Fibroblast of skin of back (primary cell): ENCODE results near the gene TNFAIP8L1.

ENCODE experiments used
- DNase-seq: peaks from one replicate; pipeline ENCODE4 v3.0.0-alpha.2; 2013

The TNFAIP8L1 gene

GRCh38 chr19:4613254-4613751, 26.0 kb upstream of the TNFAIP8L1 start:
- no peak for DNase-seq

GRCh38 chr19:4618019-4618418, 21.3 kb upstream of the TNFAIP8L1 start:
- DNase-seq: no peak

GRCh38 chr19:4619668-4620294, 19.5 kb upstream of the TNFAIP8L1 start:
- DNase-seq: no peak

DNA sequence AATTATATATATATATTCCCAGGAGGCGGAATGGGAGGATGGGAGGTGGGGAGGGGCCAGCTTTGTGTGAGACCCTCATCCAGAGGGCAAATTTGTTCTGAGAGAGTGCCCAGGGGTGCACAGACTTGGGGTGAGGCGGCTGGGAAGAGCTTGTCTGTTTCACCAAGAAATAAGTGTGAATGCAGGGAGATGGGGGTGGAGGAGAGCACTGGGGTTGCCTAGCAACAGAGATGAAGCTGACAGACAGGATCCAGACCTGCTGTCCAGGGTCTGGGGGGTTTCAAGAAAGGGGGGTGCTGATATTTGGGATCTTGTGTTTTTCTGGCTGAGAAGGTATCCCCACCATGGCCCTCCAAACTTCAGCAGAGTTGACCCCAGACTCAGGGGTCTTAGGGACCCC, 18.6 kb upstream of the TNFAIP8L1 start:
- DNase-seq: no peak

- no peak for DNase-seq
Measured at GRCh38 chr19:4622695-4623421, 16.5 kb upstream of the TNFAIP8L1 start.

DNA sequence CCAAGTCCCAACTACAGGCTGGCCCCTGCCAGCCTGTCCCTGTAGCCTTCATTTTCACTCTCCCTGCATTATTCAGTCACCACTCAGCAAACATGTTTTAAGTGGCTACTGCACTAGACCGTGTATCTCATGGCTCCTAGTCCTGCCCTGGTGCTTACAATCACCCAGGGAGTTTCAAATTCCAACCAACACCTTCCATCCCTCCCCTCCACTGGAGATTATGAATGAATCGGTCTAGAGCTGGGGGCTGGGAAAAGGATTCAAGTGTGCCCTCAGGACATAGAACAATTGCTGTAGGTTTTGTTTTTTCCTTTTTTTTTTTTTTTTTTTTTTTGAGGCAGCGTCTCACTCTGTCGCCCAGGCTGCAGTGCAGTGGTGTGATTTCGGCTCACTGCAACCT, 15.0 kb upstream of the TNFAIP8L1 start:
- no peak for DNase-seq

GRCh38 chr19:4624733-4625362, 14.5 kb upstream of the TNFAIP8L1 start:
- no peak for DNase-seq

- DNase-seq: peak; percentile 68
Measured at GRCh38 chr19:4633140-4633967, 6.0 kb upstream of the TNFAIP8L1 start.

GRCh38 chr19:4635754-4636116, 3.6 kb upstream of the TNFAIP8L1 start:
- no peak for DNase-seq

DNA sequence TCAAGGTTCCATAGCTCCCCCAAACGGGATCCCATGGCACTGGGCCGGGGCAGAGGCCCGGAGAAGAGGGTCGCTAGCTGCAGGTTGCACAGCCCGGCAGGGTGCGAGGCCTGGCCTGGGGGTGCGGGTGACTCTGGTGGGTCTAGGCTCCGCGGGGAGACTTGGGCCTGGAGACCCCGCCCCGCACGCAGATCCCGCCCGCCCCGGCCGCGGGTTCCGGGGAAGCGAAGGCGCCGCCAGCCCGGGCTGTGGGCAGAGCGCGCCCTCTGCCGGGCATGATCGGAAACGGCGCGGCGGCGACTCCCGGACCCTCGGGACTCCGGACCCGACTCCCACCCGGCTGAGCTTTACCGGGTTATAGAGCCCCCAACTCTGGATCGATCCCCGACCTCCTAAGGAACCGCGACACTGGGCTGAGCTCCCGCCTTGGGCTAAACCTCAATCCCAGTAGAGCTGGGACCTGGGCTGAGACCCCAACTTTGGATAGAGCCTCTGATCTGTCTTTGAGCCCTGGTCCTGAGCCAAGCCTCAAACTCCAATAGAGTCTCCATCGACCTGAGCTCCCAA, 3.1 kb upstream of the TNFAIP8L1 start:
- DNase-seq: peak; percentile 51

DNA sequence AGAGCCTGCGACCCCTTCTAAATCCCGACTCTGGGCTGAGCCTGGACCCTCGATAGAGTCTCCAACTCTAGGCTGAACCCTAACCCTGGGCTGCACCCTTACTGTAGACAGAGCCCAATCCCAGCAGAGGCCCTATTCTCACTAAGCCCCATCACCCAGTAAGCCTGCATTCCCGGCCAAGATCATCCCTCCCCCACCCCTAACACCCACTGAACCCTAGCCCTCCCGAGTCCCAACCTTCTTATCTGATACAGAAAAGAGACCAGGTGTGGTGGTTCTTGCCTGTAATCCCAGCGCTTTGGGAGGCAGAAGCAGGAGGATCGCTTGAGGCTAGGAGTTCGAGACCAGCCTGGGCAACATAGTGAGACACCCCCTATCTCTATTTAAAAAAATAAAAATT, 2.6 kb upstream of the TNFAIP8L1 start:
- no peak for DNase-seq

GRCh38 chr19:4638317-4638716, 999 bp upstream of the TNFAIP8L1 start:
- no peak for DNase-seq

GRCh38 chr19:4639531-4640246, 373 bp downstream of the TNFAIP8L1 start:
- DNase-seq: no peak

- DNase-seq: no peak
Measured at GRCh38 chr19:4640247-4641000, 1.1 kb downstream of the TNFAIP8L1 start.

DNA sequence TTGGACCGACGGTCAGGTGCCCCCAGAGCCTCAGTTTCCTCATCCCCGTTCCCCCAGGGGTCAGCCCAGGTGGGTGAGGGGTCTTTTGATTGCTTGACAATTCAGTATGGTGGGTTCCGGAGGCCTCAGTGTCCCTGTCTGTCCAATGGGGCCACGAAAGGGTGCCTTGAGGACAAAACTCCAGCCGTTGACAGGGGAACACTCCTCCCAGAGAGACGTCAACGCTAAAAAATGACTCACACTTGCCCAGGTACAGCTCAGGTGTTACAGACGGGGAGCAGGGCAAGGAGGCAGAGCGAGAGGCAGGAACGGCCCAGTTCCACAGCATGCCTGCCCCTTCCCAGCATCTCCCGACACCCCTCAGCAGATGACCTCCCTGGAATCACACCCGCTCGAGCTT, 1.8 kb downstream of the TNFAIP8L1 start:
- DNase-seq: no peak

- no peak for DNase-seq
Measured at GRCh38 chr19:4642625-4643024, 3.3 kb downstream of the TNFAIP8L1 start.

DNA sequence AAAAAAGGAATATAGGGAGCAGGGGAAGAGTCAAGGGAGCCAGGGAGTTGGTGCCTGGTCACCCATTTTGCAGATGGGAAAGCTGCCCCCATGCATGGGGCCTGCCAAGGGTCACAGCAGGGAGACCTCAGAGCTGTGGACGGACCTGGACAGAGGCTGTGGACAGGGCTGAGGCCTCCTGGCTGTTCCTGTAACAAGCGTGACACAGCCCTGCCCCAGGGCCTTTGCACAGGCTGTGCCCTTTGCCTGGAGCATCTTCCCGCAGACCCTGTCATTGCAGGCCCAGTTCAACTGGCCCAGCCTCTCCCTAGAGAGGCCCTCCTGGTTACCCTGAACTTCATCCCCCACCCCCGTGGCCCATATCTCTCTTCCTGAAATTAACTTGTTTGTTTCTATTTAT, 6.4 kb downstream of the TNFAIP8L1 start:
- no peak for DNase-seq

DNA sequence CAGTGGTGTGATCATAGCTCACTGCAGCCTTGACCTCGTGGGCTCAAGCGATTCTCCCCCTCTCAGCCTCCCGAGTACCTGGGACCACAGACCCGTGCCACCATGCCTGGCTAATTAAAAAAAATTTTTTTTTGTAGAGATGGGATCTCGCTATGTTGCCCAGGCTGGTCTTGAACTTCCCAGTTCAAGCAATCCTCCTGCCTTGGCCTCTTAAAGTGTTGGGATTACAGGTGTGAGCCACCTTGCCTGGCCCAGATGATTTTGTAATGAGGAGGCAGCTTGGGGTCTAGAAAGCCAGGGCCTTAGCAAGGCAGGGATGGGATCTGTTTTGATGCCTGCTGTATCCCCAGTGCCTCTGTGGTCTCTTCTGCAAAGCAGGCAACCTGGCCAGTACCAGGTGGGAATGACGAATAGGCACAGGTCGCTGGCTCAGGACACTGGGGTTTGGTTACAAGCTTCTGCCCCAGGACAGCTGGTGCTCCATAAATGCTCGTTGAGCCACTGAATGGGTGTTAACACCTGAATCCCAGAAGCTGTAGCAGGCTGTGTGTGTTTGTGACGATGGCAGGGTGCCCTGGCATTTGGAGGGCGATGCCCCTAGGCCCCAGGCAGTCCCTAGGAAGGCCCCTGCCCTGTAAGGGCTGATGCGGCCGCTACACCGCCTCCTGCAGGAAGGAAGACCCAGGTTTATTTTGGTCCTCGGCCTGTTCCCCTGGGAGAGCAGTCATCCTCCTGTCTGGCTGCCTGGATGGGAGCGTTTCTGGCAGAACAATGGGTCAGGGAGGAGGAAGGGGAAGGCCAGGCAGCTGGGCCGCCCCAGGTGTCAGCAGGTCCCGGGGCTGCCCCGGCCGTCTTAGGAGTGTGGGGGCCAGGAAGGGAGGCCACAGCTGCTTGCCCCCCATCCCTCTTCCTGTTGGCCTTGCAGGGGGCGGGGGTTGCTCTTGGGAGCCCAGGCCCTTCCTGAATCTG, 8.6 kb downstream of the TNFAIP8L1 start:
- DNase-seq: peak; percentile 29

- no peak for DNase-seq
Measured at GRCh38 chr19:4649392-4650047, 10.2 kb downstream of the TNFAIP8L1 start.
